Activated CD4-positive, alpha-beta T cell treated with anti-CD3 and anti-CD28 coated beads, Interleukin-2, amount 10 ng/mL, durations not matched to agents 7 days and 5 days (primary cell): Measurements from ENCODE around the gene TIMM44. TPM values are rescaled to one million over a fixed set of nuclear protein-coding genes. Genes with fewer than 3 reads are reported as not detected.
"Not testable (repeated sequence)": the region's sequence is repeated elsewhere in the genome, so short reads cannot be mapped to it uniquely, and the experiment has no call there.

ENCODE experiments used
- CTCF ChIA-PET: fragments of 350-600 bp; sonication (Branson Sonifier 250); formaldehyde crosslinking; loops from one replicate; lab custom pipeline; 2021; ENCODE audit warnings: antibody characterized with exemption; lab: Charles Lee
- POLR2A ChIA-PET: fragments of 350-600 bp; sonication (Branson Sonifier 250); formaldehyde crosslinking; loops from one replicate; lab custom pipeline; 2021; ENCODE audit warnings: antibody characterized with exemption; lab: Charles Lee
- DNase-seq: peaks from one replicate; pipeline ENCODE4 v3.0.0-alpha.2; 2020
- H3K27ac Mint-ChIP-seq: one replicate; pipeline ENCODE4 v1.8.0; 2021; ENCODE audit warnings: mild to moderate bottlenecking, moderate library complexity, mixed read lengths
- H3K27me3 Mint-ChIP-seq: one replicate; pipeline ENCODE4 v1.8.0; 2021; ENCODE audit warnings: mixed read lengths
- H3K36me3 Mint-ChIP-seq: one replicate; pipeline ENCODE4 v1.8.0; 2021; ENCODE audit warnings: low read depth, mixed read lengths
- H3K4me1 Mint-ChIP-seq: one replicate; pipeline ENCODE4 v1.8.0; 2021; ENCODE audit warnings: mixed read lengths
- H3K4me3 Mint-ChIP-seq: one replicate; pipeline ENCODE4 v1.8.0; 2021; ENCODE audit warnings: mild to moderate bottlenecking, moderate library complexity, mixed read lengths
- H3K9me3 Mint-ChIP-seq: one replicate; pipeline ENCODE4 v1.8.0; 2021; ENCODE audit warnings: mixed read lengths
- total RNA-seq, 2 experiments: library from RNA; stranded (reverse); gene quantifications; one replicate each; pipeline ENCODE4 v1.2.3, GENCODE V29; 2021

Gene TIMM44
- total RNA-seq, 2 experiments from 2014 or later, result 44.0 to 59.9 TPM

GRCh38 chr19:7933411-7933810 lies 10.1 kb downstream of the TIMM44 start:
- Mint-ChIP-seq H3K9me3 (no peaks in the 10 kb centered on the region), H3K27ac (no peak overlapping the region), H3K4me1 (no peaks in the 10 kb centered on the region), H3K4me3 (no peak overlapping the region), H3K27me3 (no peaks in the 10 kb centered on the region), H3K36me3 (peaks cover 9% of the 10 kb centered on the region)
- ChIA-PET POLR2A (no interaction called here), CTCF (no interaction called here)
- DNase-seq, result no peak

GRCh38 chr19:7932930-7933300 lies 10.6 kb downstream of the TIMM44 start:
- Mint-ChIP-seq H3K9me3 (no peaks in the 10 kb centered on the region), H3K27ac (no peak overlapping the region), H3K27me3 (no peaks in the 10 kb centered on the region), H3K4me1 (no peaks in the 10 kb centered on the region), H3K36me3 (peaks cover 8% of the 10 kb centered on the region), H3K4me3 (no peak overlapping the region)
- DNase-seq, result no peak
- CTCF ChIA-PET, result interaction anchor here (5.8 kb wide), 1 partner anchor 11 kb away, joined by 38 read pairs; the partner anchor contains the start of gene TIMM44
- POLR2A ChIA-PET, result no interaction called here

GRCh38 chr19:7932276-7932929 lies 11.1 kb downstream of the TIMM44 start:
- no peak for DNase-seq
- ChIA-PET POLR2A (no interaction called here), CTCF (interaction anchor here (0.7 to 5.8 kb wide), 2 partner anchors 11 to 22 kb away, joined by 4 to 38 read pairs; partner anchors contain the start of gene TIMM44)
- Mint-ChIP-seq H3K36me3 (peaks cover 7% of the 10 kb centered on the region), H3K27ac (no peak overlapping the region), H3K9me3 (no peaks in the 10 kb centered on the region), H3K4me1 (no peaks in the 10 kb centered on the region), H3K27me3 (no peaks in the 10 kb centered on the region), H3K4me3 (no peak overlapping the region)

GRCh38 chr19:7931221-7932061 lies 12.0 kb downstream of the TIMM44 start:
- Mint-ChIP-seq H3K27me3 (no peaks in the 10 kb centered on the region), H3K9me3 (no peaks in the 10 kb centered on the region), H3K36me3 (peaks cover 7% of the 10 kb centered on the region), H3K4me1 (peaks cover 1% of the 10 kb centered on the region), H3K27ac (no peak overlapping the region), H3K4me3 (no peak overlapping the region)
- no peak for DNase-seq
- ChIA-PET POLR2A (interaction anchor here (0.6 kb wide), 1 partner anchor 261 kb away, joined by 3 read pairs; no protein-coding TSS in a partner anchor), CTCF (interaction anchor here (0.7 to 5.8 kb wide), 2 partner anchors 12 to 23 kb away, joined by 4 to 38 read pairs; partner anchors contain the start of gene TIMM44)

- H3K36me3 Mint-ChIP-seq, result peaks cover 7% of the 10 kb centered on the region
- H3K27me3 Mint-ChIP-seq, result no peaks in the 10 kb centered on the region
- no peak for DNase-seq
- ChIA-PET CTCF (interaction anchor here (0.8 to 5.8 kb wide), 3 partner anchors 11 to 39 kb away, joined by 3 to 38 read pairs (median 8); partner anchors contain the start of genes SNAPC2 and TIMM44), POLR2A (interaction anchor here (0.6 kb wide), 1 partner anchor 261 kb away, joined by 3 read pairs; no protein-coding TSS in a partner anchor)
- no peaks in the 10 kb centered on the region for H3K9me3 Mint-ChIP-seq
- no peak overlapping the region for H3K4me3 Mint-ChIP-seq
- no peak overlapping the region for H3K27ac Mint-ChIP-seq
- H3K4me1 Mint-ChIP-seq, result peaks cover 4% of the 10 kb centered on the region
Observed at GRCh38 chr19:7930765-7931164, 12.7 kb downstream of the TIMM44 start.

GRCh38 chr19:7930030-7930429 lies 13.4 kb downstream of the TIMM44 start:
- CTCF ChIA-PET, result interaction anchor here (0.8 to 5.8 kb wide), 4 partner anchors 10 to 61 kb away, joined by 3 to 38 read pairs (median 10); partner anchors contain the start of genes SNAPC2 and TIMM44
- H3K27me3 Mint-ChIP-seq, H3K36me3 Mint-ChIP-seq, POLR2A ChIA-PET, H3K27ac Mint-ChIP-seq, H3K9me3 Mint-ChIP-seq, H3K4me1 Mint-ChIP-seq, H3K4me3 Mint-ChIP-seq, DNase-seq: not testable (repeated sequence)

- Mint-ChIP-seq H3K4me1 (peaks cover 8% of the 10 kb centered on the region), H3K9me3 (no peaks in the 10 kb centered on the region), H3K27ac (peak overlapping the region; percentile 54), H3K36me3 (peaks cover 2% of the 10 kb centered on the region), H3K27me3 (no peaks in the 10 kb centered on the region), H3K4me3 (no peak overlapping the region)
- POLR2A ChIA-PET, result interaction anchor here (0.5 to 1.0 kb wide), 2 partner anchors 8 to 548 kb away, joined by 3 to 5 read pairs; partner anchors contain the start of gene SNAPC2
- CTCF ChIA-PET, result interaction anchor here (0.6 to 5.8 kb wide), 8 partner anchors 9 to 412 kb away, joined by 3 to 38 read pairs (median 4); partner anchors contain the start of genes SNAPC2 and TIMM44
- DNase-seq, result peak; percentile 68
Observed at GRCh38 chr19:7928741-7929701, 14.4 kb downstream of the TIMM44 start.

GRCh38 chr19:7928334-7928706 lies 15.1 kb downstream of the TIMM44 start:
- H3K4me1 Mint-ChIP-seq, result peaks cover 8% of the 10 kb centered on the region
- ChIA-PET POLR2A (interaction anchor here (0.5 kb wide), 1 partner anchor 548 kb away, joined by 5 read pairs; no protein-coding TSS in a partner anchor), CTCF (interaction anchor here (1.3 to 5.8 kb wide), 4 partner anchors 8 to 74 kb away, joined by 4 to 38 read pairs (median 10); partner anchors contain the start of genes SNAPC2 and TIMM44)
- H3K4me3 Mint-ChIP-seq, result no peak overlapping the region
- H3K27me3 Mint-ChIP-seq, result no peaks in the 10 kb centered on the region
- H3K9me3 Mint-ChIP-seq, result no peaks in the 10 kb centered on the region
- H3K36me3 Mint-ChIP-seq, result no peaks in the 10 kb centered on the region
- no peak for DNase-seq
- no peak overlapping the region for H3K27ac Mint-ChIP-seq

GRCh38 chr19:7927605-7928333 lies 15.7 kb downstream of the TIMM44 start:
- Mint-ChIP-seq H3K36me3 (peaks cover 3% of the 10 kb centered on the region), H3K9me3 (no peaks in the 10 kb centered on the region), H3K4me3 (no peak overlapping the region), H3K4me1 (peaks cover 8% of the 10 kb centered on the region), H3K27ac (no peak overlapping the region), H3K27me3 (no peaks in the 10 kb centered on the region)
- DNase-seq, result no peak
- CTCF ChIA-PET, result interaction anchor here (3.1 to 5.8 kb wide), 2 partner anchors 16 to 59 kb away, joined by 11 to 38 read pairs; partner anchors contain the start of gene TIMM44
- POLR2A ChIA-PET, result no interaction called here

GRCh38 chr19:7926727-7927604 lies 16.5 kb downstream of the TIMM44 start:
- Mint-ChIP-seq H3K27me3 (no peaks in the 10 kb centered on the region), H3K9me3 (no peaks in the 10 kb centered on the region), H3K4me1 (peaks cover 11% of the 10 kb centered on the region), H3K4me3 (peak overlapping the region; percentile 57), H3K27ac (no peak overlapping the region), H3K36me3 (peaks cover 8% of the 10 kb centered on the region)
- ChIA-PET POLR2A (no interaction called here), CTCF (interaction anchor here (3.1 to 5.8 kb wide), 2 partner anchors 17 to 58 kb away, joined by 11 to 38 read pairs; partner anchors contain the start of gene TIMM44)
- DNase-seq, result no peak
